HS-5 (cell line): ENCODE data around the gene ATG9A.

Source experiments
- DNase-seq: peaks from one replicate; pipeline ENCODE4 v3.0.0-alpha.2; 2012; ENCODE audit warnings: low read depth

ATG9A gene

GRCh38 chr2:219177552-219178376, 51.7 kb downstream of the ATG9A start, which contains the start of gene RETREG2:
Gene RETREG2, plus strand, starts transcription at chr2:219178275. Its CDS starts 78 bp downstream, at chr2:219178353.
- DNase-seq = peak; percentile 78

GRCh38 chr2:219176818-219177551, 52.5 kb downstream of the ATG9A start, which contains the start of gene CNPPD1:
Gene CNPPD1, minus strand, starts transcription at chr2:219176925. Its CDS starts 97 bp downstream, at chr2:219176828.
- peak; percentile 56 for DNase-seq

GRCh38 chr2:219175928-219176817, 53.3 kb downstream of the ATG9A start:
- no peak for DNase-seq

- DNase-seq = no peak
These were observed 54.0 kb downstream of the ATG9A start for GRCh38 chr2:219175486-219175885.

- DNase-seq = no peak
These were observed 54.6 kb downstream of the ATG9A start for GRCh38 chr2:219174801-219175200.

- no peak for DNase-seq
These were observed 55.3 kb downstream of the ATG9A start for GRCh38 chr2:219174146-219174545.

- no peak for DNase-seq
These were observed 56.3 kb downstream of the ATG9A start for GRCh38 chr2:219173176-219173575.

GRCh38 chr2:219172231-219173154, 56.9 kb downstream of the ATG9A start:
- DNase-seq = no peak

GRCh38 chr2:219171231-219171651, 58.2 kb downstream of the ATG9A start:
- peak; percentile 41 for DNase-seq

- no peak for DNase-seq
These were observed 59.3 kb downstream of the ATG9A start, which contains the start of gene SLC23A3 for GRCh38 chr2:219169930-219170654. Gene SLC23A3, minus strand, starts transcription at chr2:219170029. Its CDS starts 45 bp downstream, at chr2:219169984.
